Inferior parietal cortex (tissue), 1 donor: ENCODE results near the gene FAH.
"Not testable (repeated sequence)": the region's sequence is repeated elsewhere in the genome, so short reads cannot be mapped to it uniquely, and the experiment has no call there.

Experiments used
- DNase-seq: peaks from one replicate; pipeline ENCODE4 v3.0.0-alpha.2; 2016; ENCODE audit errors: extremely low spot score

The FAH gene

DNA sequence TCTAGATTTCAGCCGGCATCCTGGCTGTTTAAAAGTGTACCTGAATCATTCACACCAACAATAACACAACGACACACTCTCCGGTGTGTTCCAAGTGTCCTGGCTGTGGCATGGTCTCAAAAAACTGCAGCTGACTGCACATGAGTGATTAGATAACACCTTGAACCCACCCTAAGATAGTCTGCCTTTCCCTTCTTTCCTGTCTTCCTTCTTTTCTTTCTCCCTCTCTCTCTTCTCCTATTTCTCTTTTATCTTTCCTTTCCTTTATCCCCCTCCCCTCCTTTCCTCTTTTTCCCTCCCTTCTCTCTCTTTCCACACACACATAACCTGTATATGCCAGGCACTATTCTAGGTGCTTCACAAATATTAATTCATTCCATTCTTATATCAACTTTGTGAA lies 1.2 kb upstream of the FAH start:
- DNase-seq = no peak

DNA sequence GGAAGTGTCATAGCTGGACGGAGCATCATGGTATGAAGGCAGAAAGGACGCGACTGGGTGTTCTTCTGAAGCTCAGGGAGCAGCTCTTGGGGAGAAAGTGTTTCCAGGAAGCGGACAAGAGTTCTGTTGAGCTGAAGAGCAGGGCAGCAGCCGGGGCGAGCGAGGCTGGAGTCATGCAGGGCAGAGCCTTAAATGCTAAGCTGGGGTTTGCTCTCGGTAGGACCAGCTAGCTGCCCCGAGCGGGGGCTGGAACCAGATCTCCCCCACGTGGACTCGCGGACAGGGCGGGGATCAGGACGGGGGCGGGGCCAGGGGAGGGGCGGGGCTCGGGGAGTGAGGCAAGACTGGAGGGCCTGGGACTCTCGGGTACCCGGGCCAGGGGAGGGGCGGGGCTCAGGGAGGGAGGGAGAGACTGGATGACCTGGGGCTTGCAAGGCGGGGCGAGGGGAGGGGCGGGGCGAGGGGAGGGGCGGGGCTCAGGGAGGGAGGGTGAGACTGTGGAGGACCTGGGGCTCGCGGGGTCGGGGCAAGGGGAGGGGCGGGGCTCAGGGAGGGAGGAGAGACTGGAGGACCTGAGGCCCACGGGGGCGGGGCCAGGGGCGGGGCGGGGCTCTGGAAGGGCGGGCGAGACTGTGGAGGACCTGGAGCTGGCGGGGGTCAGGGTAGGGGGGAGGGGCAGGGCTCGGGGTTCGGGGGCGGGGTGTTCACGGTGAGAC lies 461 bp upstream of the FAH start:
- peak; percentile 30 for DNase-seq

DNA sequence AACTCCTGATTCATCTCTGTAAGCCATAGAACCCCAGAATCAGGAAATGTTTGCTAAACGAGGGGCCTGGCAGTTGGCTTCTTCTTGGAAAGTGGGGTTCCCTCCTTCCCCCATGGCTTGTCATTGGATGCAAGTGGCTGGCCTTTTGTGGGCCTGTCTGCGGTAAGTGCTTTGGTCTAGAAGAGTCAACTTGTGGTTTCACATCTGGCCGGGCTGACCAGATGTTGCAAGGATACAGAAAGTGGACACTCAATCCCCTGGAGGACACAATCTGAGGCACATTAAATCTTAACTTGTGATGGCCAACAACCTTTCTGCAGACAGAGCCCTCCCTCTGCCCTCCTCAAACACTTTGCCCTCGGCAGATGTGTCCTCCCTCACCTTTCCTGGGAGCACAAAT lies 1.1 kb downstream of the FAH start:
- no peak for DNase-seq

DNA sequence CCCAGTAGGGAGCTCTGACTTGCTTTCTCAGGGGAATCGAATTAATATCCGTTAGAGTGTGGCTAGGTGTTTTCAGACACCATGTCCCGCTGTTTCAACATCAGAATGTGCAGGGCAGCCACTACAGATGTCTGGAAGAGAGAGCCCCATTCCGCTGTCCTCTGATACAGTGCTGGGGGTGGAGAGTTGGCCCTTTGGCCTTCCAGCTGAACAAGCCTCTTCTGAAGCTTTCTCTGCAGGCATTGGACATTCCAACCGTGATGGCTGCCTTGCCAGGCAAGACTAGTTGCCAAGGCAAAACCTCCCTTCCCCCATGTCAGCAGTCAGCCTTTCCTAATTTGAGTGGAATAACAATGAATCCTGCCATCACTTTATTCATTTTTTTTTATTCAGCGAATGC lies 1.5 kb downstream of the FAH start:
- DNase-seq = no peak

DNA sequence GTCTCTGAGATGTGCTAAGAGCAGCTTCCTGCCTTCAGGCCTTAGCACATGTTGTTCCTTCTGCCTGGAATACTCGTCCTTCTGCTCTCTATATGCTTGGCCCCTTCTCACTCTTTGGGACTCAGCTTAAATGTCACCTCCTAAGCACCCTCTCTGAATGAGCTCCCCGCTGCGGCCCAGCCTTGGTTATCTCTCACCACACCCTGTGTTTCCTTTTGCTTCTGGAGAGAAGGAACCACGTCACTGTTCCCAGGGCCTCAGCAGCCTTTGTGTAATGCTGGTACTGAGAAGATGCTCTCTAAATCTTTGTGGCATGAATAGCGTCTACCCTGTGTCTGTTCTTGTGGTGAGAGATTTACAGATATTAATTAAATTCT lies 2.2 kb downstream of the FAH start:
- DNase-seq = no peak

DNA sequence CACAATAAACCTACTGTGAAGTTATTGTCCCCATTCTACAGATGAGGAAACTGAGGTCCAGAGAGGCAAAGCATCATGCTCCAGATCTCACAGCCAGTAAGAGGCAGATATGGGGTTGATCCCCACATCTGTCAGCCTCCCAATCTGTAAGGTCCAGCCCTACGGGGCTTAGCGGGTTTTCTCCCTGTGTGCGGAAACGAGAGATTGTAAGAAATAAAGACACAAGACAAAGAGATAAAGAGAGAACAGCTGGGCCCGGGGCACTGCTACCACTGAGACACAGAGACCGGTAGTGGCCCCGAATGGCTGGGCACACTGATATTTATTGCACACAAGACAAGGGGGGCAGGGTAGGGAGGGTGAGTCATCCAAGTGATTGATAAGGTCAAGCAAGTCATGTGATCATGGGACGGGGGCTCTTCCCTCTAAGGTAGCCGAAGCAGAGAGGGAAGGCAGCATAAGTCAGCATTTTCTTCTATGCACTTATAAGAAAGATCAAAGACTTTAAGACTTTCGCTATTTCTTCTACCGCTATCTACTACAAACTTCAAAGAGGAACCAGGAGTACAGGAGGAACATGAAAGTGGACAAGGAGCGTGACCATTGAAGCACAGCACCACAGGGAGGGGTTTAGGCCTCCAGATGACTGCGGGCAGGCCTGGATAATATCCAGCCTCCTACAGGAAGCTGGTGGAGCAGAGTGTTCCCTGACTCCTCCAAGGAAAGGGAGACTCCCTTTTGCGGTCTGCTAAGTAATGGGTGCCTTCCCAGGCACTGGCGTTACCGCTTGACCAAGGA lies 2.8 kb downstream of the FAH start:
- DNase-seq = not testable (repeated sequence)

DNA sequence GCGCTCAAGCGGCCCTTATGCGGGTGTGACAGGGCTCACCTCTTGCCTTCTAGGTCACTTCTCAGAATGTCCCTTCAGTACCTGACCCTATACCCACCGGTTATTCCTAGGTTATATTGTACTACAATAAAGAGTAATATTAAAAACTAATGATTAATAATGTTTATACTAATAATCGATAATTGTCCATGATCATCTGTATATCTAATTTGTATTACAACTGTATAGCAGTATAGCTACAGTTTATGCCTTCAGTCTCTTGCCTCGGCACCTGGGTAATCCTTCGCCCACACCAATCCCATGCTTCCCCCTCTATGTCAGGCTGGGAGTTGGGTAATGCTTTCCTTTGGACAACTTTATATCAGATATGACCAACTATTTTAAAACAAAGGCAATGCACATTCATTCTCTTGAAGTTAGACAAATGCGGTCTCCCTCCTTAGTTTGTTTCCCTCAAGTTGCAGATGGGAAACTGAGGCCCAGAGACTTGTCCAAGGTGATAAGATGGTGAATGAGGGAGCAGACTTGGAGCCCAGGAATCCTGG lies 3.4 kb downstream of the FAH start:
- no peak for DNase-seq

DNA sequence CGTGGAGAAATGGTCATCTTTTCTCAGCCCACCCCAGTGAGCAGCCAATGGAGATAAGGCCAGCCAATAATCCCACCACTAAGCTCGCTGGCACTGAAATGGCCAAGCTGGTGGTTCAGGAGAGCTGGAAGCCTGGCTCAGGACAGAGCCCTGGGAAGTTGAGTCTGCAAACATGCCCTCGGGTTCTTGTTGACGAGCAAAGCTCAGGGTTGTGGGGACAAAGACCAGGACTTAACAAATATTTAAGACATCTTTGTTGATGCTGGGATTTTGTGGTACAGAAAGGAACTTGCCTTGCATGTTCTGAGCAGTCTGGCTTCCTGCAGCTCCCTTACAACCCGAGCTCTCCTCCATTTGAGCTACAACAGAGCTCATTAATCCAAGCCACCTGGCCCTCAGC lies 4.4 kb downstream of the FAH start:
- no peak for DNase-seq

DNA sequence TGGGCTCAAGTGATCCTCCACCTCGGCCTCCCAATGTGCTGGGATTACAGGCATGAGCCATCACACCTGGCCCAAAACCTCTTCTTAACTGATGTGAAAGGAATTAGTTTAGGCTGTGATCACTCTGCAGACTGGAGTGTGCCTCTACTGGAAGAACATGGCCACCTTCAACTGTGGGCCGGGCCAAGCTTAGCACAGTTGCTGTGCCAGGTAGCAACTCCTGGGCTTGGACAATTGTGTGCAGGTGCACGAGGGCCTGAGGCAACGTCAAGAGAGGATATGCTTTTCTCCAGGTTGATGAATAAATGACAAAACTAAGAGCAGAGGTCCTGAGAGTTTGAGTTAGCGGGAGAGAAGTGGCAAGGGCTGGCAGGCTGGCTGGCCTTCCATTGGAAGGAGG lies 6.5 kb downstream of the FAH start:
- no peak for DNase-seq

DNA sequence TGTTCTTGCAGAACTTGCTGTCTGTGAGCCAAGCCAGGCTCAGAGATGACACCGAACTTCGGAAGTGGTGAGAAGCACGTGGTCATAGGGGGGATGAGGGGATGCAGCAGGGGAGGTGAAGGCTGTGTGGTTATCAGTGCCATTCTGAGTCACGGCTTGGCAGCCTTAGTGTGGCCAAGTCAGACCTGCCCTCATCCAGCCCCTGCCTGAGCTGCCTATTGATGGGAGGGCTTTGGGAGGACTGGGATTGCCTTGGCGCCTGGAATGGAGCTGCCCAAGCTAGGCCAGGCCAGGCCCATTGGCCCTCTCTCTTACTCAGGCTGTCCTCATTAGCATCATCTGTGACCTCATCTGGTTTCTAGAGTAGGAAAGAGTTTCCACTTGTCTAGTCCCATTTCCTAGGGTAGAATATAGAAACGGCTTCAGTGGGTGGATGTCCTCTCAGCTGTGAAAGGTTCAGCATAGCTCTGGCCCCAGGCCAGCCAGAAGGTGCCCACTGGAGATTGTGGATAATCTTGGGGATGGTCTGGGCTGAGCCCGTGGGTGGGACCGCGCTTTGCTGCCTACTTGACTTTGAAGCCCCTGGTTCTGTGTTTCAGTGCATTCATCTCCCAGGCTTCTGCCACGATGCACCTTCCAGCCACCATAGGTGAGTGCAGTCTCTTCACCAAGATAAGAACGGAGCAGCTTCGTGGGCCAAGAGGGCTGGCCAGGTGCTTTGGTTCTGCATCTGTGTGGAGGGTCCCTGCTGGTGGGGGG lies 7.2 kb downstream of the FAH start:
- no peak for DNase-seq

DNA sequence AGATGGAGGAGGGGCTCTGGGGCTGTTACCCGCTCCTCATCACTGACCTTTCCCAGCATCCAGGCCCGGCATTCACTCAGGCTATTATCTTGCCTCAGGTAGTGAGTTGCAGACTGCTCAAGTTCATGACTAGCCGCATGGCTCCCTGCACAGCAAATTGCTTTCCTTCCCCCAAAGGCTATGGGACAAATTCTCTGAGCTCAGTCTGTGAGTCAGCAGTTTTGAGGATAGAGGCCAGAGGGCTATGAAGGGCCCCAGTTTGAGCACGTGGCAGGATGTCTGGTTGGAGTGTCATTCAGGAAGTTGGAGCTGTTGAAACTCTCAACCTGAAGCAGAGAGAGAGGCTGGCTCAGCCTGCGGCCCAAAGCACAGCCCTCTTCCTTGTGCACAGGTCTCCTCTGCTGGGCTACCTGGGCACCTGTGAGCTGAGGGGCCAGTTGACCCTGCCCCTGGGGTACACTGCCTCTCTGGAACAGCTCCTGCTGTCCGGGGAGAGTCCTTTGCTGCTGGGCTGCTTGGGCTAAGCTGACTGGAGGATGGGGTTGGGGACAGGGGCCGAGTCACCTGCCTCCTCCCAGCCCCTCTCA lies 7.9 kb downstream of the FAH start:
- peak; percentile 22 for DNase-seq

DNA sequence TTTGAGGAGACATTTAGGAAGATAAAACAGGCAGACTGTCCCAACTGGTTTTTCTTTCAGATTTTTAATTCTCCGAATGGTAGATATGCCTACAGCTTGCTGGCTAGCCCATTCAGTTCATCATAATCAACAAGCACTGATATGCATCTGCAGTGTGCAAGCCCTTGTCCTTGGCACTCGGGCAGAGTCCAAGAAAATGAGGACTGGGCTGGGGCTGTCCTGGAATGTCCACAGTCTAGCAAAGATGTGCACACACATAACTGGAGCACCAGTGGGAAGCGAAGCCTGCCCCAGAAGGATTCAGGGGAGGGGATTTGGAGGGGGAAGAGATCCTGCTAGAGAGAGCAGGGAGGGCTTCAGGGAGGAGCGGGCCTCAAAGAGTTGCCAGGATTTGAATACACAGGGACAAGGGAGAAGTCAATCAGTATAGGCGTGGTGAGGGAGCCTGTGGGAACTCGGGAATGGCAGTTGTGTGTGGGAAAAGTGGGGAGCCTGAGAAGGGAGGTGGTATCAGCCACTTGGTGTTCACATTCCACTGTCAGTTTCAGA lies 8.7 kb downstream of the FAH start:
- DNase-seq = no peak

DNA sequence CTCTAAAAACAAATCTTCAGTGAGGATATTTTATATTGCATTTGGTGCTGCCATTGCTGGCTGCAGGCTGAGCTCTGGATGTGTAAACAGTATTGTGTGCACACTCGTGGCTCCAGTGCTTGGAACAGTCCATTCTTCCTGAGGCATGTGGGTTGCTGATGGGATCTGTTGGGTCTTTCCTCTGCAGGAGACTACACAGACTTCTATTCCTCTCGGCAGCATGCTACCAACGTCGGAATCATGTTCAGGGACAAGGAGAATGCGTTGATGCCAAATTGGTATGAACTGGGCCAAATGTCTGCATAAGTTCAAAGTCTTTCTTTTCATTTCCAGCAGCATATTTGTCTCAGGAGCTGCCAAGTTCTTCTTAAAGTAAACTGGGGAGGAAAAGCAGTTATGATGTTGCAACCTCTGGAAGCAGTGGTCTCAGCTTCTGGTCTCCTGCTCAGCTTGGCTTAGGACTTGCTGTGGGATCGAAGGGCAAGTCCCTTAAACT lies 9.3 kb downstream of the FAH start:
- no peak for DNase-seq

DNA sequence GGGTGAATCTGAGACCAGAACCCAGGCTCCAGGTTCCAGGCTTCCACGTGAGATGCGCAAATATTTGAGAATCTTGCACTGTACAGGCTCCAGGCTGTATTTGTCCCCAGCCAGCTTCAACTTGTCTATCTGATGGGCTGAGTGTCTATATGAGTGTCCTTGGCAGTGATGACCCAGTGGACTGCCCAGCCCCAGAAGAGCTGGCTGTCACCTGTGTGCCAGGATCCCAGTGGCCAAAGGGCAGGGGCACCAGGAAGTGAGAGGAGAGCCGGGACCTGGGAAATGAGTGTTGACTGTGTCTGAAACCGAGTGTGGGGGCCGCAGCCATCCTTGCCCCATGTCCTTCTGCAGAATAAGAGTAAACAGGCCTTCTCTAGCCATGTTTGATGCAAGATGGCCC lies 10.4 kb downstream of the FAH start:
- no peak for DNase-seq

DNA sequence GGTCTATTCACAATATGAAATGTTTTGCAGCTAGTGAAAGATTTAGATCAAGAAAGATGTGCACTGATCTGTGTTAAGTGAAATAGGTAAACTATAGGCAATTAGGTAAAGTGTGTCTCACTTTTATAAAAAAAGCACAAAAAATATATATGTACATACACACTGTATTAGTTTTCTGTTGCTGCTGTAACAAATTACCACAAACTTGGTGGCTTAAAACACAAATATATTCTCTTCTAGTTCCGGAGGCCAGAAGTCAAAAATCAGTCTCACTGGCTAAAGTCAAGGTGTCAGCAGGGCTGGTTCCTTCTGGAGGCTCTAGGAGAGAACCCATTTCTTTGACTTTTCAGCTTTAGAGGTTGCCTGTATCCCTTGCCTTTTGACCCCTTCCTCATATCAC lies 11.1 kb downstream of the FAH start:
- no peak for DNase-seq

DNA sequence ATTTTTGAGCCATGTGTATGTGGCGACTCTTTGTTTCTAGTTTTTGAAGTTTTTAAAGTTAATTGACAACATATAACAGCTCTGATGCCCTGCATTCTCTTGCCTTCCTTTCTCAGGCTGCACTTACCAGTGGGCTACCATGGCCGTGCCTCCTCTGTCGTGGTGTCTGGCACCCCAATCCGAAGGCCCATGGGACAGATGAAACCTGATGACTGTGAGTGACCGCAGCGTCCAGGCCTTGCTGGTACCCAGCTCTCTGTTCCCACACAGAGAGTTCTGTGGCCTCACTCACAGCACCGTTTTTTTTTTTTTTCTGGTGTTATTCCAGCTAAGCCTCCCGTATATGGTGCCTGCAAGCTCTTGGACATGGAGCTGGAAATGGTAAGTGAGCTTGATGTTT lies 15.1 kb downstream of the FAH start:
- DNase-seq = no peak

DNA sequence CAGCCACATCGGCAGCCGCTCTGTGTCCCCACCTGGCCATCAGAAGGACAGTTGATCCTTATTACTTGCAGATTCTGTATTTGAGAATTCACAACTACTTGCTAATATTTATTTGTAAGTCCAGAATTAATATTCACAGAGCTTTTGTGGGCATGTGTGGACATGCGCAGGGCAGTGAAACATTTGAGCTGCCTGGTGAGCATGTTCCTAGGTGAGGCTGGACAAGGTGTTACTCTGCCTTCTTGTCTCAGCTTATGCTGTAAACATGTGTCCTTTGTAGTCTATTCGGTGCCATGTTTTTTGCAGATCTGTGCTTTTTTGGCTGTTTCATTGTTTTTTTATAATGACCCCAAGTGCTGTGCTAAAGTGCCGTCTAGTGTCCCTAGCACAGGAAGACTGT lies 15.6 kb downstream of the FAH start:
- DNase-seq = no peak

DNA sequence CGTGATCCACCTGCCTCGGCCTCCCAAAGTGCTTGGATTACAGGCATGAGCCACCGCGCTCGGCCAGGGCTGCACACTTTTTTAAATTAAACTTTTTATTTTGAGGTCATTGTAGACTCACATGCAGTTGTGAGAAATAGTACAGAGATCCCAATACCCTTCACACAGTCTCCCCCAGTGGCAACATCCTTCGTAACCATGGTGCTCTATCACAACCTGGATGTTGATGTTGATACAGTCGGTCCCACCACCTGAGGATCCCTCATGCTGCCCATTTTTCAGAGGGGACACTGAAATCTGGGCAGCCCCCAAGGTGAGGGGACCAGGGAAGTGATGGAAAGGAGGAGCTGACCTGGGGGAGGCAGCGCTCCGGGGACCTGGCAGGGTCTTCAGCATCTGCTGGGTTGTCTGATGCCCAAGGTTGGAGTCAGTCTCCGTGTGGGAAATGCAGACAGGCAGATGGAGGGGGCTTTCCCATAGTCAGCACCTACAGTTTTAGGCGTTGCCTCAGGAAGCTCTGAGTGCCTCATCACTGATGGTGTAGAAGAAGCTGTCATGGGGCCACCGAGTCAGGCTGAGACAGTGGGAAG lies 17.1 kb downstream of the FAH start:
- no peak for DNase-seq

DNA sequence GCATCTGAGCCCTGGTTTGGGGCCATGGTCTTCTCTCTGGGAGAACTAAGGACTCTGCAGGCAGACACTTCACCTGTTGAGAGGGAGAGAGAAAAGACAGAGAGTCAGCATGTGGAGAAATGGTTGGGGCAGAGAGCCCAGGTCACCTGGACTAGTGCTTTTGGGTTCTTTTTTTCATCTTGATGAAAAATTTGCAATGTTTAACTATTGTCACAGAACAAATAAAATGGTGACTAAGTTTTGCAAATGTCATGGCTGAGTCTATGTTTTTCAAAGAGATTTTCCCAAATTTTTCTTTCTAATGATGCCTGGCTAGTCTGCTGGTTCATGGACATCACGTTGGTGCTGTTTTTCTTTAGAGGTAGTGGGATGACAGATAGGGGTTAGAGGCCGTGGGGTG lies 17.8 kb downstream of the FAH start:
- DNase-seq = no peak

DNA sequence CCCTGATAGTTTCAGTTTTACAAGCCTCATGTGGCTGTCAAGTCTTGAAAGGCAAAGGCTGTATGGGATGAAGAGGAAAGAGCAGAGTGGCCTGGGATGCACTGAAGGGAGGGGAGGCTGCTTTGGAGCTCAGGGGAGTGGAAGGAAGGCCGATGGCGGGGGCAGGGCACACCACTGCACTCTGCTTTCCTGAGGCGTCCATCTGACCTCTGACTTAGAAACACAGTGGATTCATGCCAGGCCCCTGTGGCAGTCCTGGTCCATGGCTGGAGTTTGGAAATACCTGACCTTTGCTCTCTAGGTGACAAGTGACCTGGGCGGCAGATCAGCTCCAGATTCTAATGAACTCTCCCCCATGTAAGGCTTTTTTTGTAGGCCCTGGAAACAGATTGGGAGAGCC lies 19.0 kb downstream of the FAH start:
- DNase-seq = no peak

DNA sequence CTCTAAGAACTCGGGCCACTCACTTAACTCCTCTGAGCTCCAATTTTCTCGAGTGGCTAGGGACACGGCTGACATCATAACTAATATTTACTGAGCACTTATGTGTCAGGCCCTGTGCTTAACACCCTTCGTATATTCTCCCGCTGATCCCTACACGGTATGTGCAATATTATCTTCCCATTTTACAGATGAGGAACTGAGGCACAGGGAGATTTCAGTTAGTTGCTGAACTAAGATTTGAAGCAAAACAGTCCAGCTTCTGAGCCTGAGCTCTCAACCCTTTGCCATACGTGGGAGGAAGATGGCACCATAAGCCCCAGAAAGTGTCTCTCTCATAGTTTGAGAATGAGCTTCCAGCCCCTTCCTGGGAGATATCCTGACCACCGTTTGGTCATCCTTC lies 19.6 kb downstream of the FAH start:
- no peak for DNase-seq
